SK-N-MC (cell line): Measurements from ENCODE around the gene KCTD16.

Experiments used
- DNase-seq: peaks from one replicate; pipeline ENCODE4 v3.0.0-alpha.2; 2011; ENCODE audit warnings: low read depth, low spot score
- H3K27ac ChIP-seq: fragments of 200-600 bp; sonication (generic); 2 replicates; pipeline ENCODE4 v1.5.1; 2016; ENCODE audit warnings: mixed run types
- H3K36me3 ChIP-seq: fragments of 200-600 bp; sonication (generic); 2 replicates; pipeline ENCODE4 v1.6.1; 2017; ENCODE audit warnings: antibody characterized with exemption, low read length, mixed read lengths; ENCODE audit not compliant: insufficient read depth
- H3K4me3 ChIP-seq: fragments of 200-600 bp; sonication (generic); 2 replicates; pipeline ENCODE4 v1.5.1; 2016
- H3K9ac ChIP-seq: fragments of 200-600 bp; sonication (generic); 2 replicates; pipeline ENCODE4 v1.8.0; 2017; ENCODE audit warnings: mixed run types, mixed read lengths; ENCODE audit not compliant: insufficient read length
- H3K9me3 ChIP-seq: fragments of 200-600 bp; sonication (generic); 2 replicates; pipeline ENCODE4 v1.6.1; 2017; ENCODE audit warnings: low read depth, mild to moderate bottlenecking, antibody characterized with exemption, low read length, moderate library complexity, mixed read lengths
- EZH2 ChIP-seq: fragments of 200-600 bp; sonication (generic); IDR thresholded peaks from one replicate; pipeline ENCODE4 v1.6.1; 2017; ENCODE audit warnings: antibody characterized with exemption
- FOXP2 ChIP-seq: optimal IDR thresholded peaks from 2 replicates; pipeline ENCODE3; 2011; ENCODE audit warnings: mild to moderate bottlenecking, moderate library complexity; ENCODE audit not compliant: insufficient read depth; ENCODE audit errors: extremely low read length, control extremely low read depth
- POLR2AphosphoS5 ChIP-seq: IDR thresholded peaks from 2 replicates; pipeline ENCODE4 v1.6.1; 2012; ENCODE audit warnings: mild to moderate bottlenecking, low read depth, low read length, borderline replicate concordance

Gene KCTD16

GRCh38 chr5:144318460-144318859 lies 147.8 kb downstream of the KCTD16 start:
- TF ChIP-seq EZH2 (no peak), POLR2AphosphoS5 (no peak), FOXP2 (no peak)
- H3K27ac ChIP-seq, result no peak overlapping the region
- H3K36me3 ChIP-seq, result no peaks in the 10 kb centered on the region
- DNase-seq, result no peak
- no peak overlapping the region for H3K9ac ChIP-seq
- H3K9me3 ChIP-seq, result no peaks in the 10 kb centered on the region
- no peak overlapping the region for H3K4me3 ChIP-seq

- Histone ChIP-seq H3K36me3 (no peaks in the 10 kb centered on the region), H3K9me3 (no peaks in the 10 kb centered on the region), H3K27ac (no peak overlapping the region), H3K4me3 (no peak overlapping the region), H3K9ac (no peak overlapping the region)
- no peak for DNase-seq
- TF ChIP-seq POLR2AphosphoS5, result no peak
- TF ChIP-seq FOXP2, result no peak
- TF ChIP-seq EZH2, result no peak
Observed at GRCh38 chr5:144323181-144323580, 152.5 kb downstream of the KCTD16 start.

GRCh38 chr5:144325532-144325931 lies 154.9 kb downstream of the KCTD16 start:
- DNase-seq, result no peak
- no peak overlapping the region for H3K27ac ChIP-seq
- no peaks in the 10 kb centered on the region for H3K36me3 ChIP-seq
- H3K9ac ChIP-seq, result no peak overlapping the region
- no peak overlapping the region for H3K4me3 ChIP-seq
- no peaks in the 10 kb centered on the region for H3K9me3 ChIP-seq
- TF ChIP-seq FOXP2 (no peak), EZH2 (no peak), POLR2AphosphoS5 (no peak)

DNA sequence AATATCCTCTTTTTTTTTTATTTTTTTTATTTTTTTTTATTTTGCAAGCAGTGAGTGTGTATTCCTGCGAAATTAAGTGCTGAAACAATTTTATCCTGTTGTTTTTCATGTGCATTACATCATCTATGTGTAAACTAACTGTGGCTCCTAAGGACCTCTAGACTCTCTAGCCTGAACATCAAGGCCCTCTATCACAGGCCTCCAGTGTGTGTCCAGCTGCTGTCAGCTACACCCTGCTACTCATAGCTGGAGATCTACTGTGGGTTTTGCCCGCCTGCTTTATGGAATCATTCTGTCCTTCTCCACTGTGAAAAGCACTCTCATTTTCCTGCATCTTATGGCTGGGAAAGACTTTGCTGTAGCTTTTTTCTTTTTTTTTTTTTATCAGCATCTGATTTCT lies 157.8 kb downstream of the KCTD16 start:
- no peak overlapping the region for H3K9ac ChIP-seq
- H3K4me3 ChIP-seq, result no peak overlapping the region
- no peaks in the 10 kb centered on the region for H3K9me3 ChIP-seq
- TF ChIP-seq EZH2 (no peak), POLR2AphosphoS5 (no peak), FOXP2 (no peak)
- no peak overlapping the region for H3K27ac ChIP-seq
- DNase-seq, result no peak
- no peaks in the 10 kb centered on the region for H3K36me3 ChIP-seq

- Histone ChIP-seq H3K9ac (no peak overlapping the region), H3K36me3 (no peaks in the 10 kb centered on the region)
- DNase-seq, result no peak
Observed at GRCh38 chr5:144328980-144329379, 158.3 kb downstream of the KCTD16 start.

DNA sequence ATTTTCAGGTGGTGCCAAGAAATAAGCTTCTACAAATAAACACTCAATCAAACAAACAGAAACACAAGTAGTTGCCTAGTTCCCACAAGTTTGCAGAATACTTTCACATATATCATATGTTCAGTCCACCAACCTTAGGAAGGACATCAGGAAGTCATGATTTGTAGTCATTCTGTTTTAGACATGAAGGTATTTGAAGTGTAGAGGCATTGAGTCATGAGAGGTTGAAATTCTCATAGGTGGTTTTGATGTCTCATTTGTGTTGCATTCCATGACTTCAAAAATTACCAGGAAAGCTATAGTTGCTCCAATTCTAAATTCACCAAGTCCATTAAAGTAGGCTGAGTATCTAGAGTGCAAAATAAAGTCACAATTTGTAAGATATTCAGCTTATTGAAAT lies 159.0 kb downstream of the KCTD16 start:
- TF ChIP-seq EZH2 (no peak), POLR2AphosphoS5 (no peak), FOXP2 (no peak)
- Histone ChIP-seq H3K36me3 (no peaks in the 10 kb centered on the region), H3K27ac (no peak overlapping the region), H3K9me3 (no peaks in the 10 kb centered on the region), H3K9ac (no peak overlapping the region), H3K4me3 (no peak overlapping the region)
- DNase-seq, result no peak

More at GRCh38 chr5:144328980-144329379, 158.3 kb downstream of the KCTD16 start:
- Histone ChIP-seq H3K4me3 (no peak overlapping the region), H3K27ac (no peak overlapping the region), H3K9me3 (no peaks in the 10 kb centered on the region)
- TF ChIP-seq EZH2 (no peak), FOXP2 (no peak), POLR2AphosphoS5 (no peak)

DNA sequence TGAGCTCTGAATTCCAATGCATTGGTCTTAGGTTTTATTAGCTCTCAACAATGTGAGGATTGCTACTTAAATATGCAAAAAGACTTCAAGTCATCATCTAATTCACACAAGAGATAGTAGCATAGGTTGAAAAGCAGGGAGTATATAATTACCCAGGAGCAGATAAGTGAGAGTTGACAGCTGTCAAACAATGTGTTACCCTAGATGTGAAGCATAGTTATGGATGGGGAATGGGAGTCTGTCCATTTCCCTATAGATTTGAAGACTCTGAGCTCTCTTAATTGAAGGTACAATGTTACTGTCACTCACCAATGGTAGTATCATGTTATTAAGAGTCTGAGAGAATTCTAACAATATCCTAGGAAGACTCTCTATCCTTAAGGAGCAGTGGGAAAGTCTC lies 160.7 kb downstream of the KCTD16 start:
- TF ChIP-seq EZH2 (no peak), POLR2AphosphoS5 (no peak), FOXP2 (no peak)
- no peak for DNase-seq
- Histone ChIP-seq H3K9me3 (no peaks in the 10 kb centered on the region), H3K9ac (no peak overlapping the region), H3K27ac (no peak overlapping the region), H3K4me3 (no peak overlapping the region), H3K36me3 (no peaks in the 10 kb centered on the region)

- no peak overlapping the region for H3K9ac ChIP-seq
- H3K9me3 ChIP-seq, result no peaks in the 10 kb centered on the region
- H3K36me3 ChIP-seq, result no peaks in the 10 kb centered on the region
- TF ChIP-seq POLR2AphosphoS5 (no peak), FOXP2 (no peak), EZH2 (no peak)
- DNase-seq, result no peak
- H3K4me3 ChIP-seq, result no peak overlapping the region
- H3K27ac ChIP-seq, result no peak overlapping the region
Observed at GRCh38 chr5:144332265-144332664, 161.6 kb downstream of the KCTD16 start.

GRCh38 chr5:144333336-144333920 lies 162.8 kb downstream of the KCTD16 start:
- no peak for DNase-seq
- Histone ChIP-seq H3K36me3 (no peaks in the 10 kb centered on the region), H3K27ac (no peak overlapping the region), H3K9me3 (no peaks in the 10 kb centered on the region), H3K4me3 (no peak overlapping the region), H3K9ac (no peak overlapping the region)
- TF ChIP-seq FOXP2, result no peak
- TF ChIP-seq EZH2, result no peak
- no peak for TF ChIP-seq POLR2AphosphoS5
